H54 (cell line): ENCODE measurements around the gene FBXW10B.
A peak's percentile ranks its signal among the peaks of the same experiment; 100 is the strongest.
"Not testable (repeated sequence)": the region's sequence is repeated elsewhere in the genome, so short reads cannot be mapped to it uniquely, and the experiment has no call there.

ENCODE experiments used
- DNase-seq: peaks from one replicate; pipeline ENCODE4 v3.0.0; 2011; ENCODE audit warnings: low spot score, mixed read lengths; ENCODE audit not compliant: insufficient read length
- FAIRE-seq: peaks from 3 replicates; lab custom pipeline; 2011; peaks lifted over from hg19 to GRCh38; lab: Jason Lieb, UNC
- POLR2A ChIP-seq: IDR thresholded peaks from 2 replicates; pipeline ENCODE4 v1.6.1; 2011; ENCODE audit warnings: low read depth, mild to moderate bottlenecking, low read length

The FBXW10B gene

GRCh38 chr17:15619331-15620058, at the start of gene FBXW10B:
Gene FBXW10B (minus strand): TSS chr17:15619704. CDS start chr17:15619512, 192 bp downstream.
- not testable (repeated sequence) for FAIRE-seq, DNase-seq

- no peak for FAIRE-seq
- no peak for DNase-seq
- TF ChIP-seq POLR2A, result no peak
Observed at GRCh38 chr17:15663691-15664090, 44.2 kb upstream of the FBXW10B start.

GRCh38 chr17:15663176-15663575, 43.7 kb upstream of the FBXW10B start:
- no peak for TF ChIP-seq POLR2A
- FAIRE-seq (no peak), DNase-seq (no peak)

- no peak for FAIRE-seq
- DNase-seq, result no peak
- no peak for TF ChIP-seq POLR2A
Observed at GRCh38 chr17:15662681-15663080, 43.2 kb upstream of the FBXW10B start.

GRCh38 chr17:15660077-15660476, 40.6 kb upstream of the FBXW10B start:
- FAIRE-seq (no peak), DNase-seq (no peak)
- TF ChIP-seq POLR2A, result no peak

GRCh38 chr17:15659663-15660062, 40.2 kb upstream of the FBXW10B start:
- no peak for DNase-seq

GRCh38 chr17:15659236-15659635, 39.7 kb upstream of the FBXW10B start:
- TF ChIP-seq POLR2A, result no peak
- no peak for DNase-seq
- FAIRE-seq, result no peak

More at GRCh38 chr17:15659663-15660062, 40.2 kb upstream of the FBXW10B start:
- FAIRE-seq, result no peak
- no peak for TF ChIP-seq POLR2A

- no peak for DNase-seq
- FAIRE-seq, result no peak
- no peak for TF ChIP-seq POLR2A
Observed at GRCh38 chr17:15658296-15658695, 38.8 kb upstream of the FBXW10B start.

- no peak for TF ChIP-seq POLR2A
- FAIRE-seq, result no peak
- DNase-seq, result no peak
Observed at GRCh38 chr17:15657868-15658267, 38.4 kb upstream of the FBXW10B start.

GRCh38 chr17:15654886-15655561, 35.5 kb upstream of the FBXW10B start:
- no peak for DNase-seq
- FAIRE-seq, result no peak
- no peak for TF ChIP-seq POLR2A

GRCh38 chr17:15654401-15654800, 34.9 kb upstream of the FBXW10B start:
- not testable (repeated sequence) for FAIRE-seq, DNase-seq

GRCh38 chr17:15652960-15653359, 33.5 kb upstream of the FBXW10B start:
- DNase-seq (no peak), FAIRE-seq (no peak)
- TF ChIP-seq POLR2A, result no peak

GRCh38 chr17:15651583-15652110, 32.1 kb upstream of the FBXW10B start:
- peak; percentile 83 for DNase-seq
- FAIRE-seq, result peak; percentile 87
- peak; percentile 54; the same call in 1 of the 2 replicates for TF ChIP-seq POLR2A

GRCh38 chr17:15650741-15651582, 31.5 kb upstream of the FBXW10B start:
- FAIRE-seq (no peak), DNase-seq (no peak)
- TF ChIP-seq POLR2A, result no peak
